RPMI7951 (cell line): ENCODE measurements around the gene PCP2. TPM values are rescaled to one million over a fixed set of nuclear protein-coding genes. Genes with fewer than 3 reads are reported as not detected.

Source experiments
- DNase-seq: peaks from one replicate; pipeline ENCODE4 v3.0.0-alpha.2; 2012; ENCODE audit warnings: low read depth
- total RNA-seq: library from RNA; depleted of rRNA; stranded (reverse); fragments of >200 nt; shearing (Covaris generic); gene quantifications from 2 replicates; pipeline ENCODE4 v1.2.3, GENCODE V29; 2014; rRNA removed

Gene PCP2
- not detected in 2 replicates for total RNA-seq

GRCh38 chr19:7633698-7634097, at the start of gene PCP2:
PCP2 (minus strand) TSS chr19:7633719; CDS start chr19:7633457, 262 bp downstream.
- no peak for DNase-seq

- DNase-seq, result no peak
Measured at GRCh38 chr19:7682175-7682855, 48.8 kb upstream of the PCP2 start.

- DNase-seq, result peak; percentile 49
Measured at GRCh38 chr19:7681340-7682174, 48.0 kb upstream of the PCP2 start.

GRCh38 chr19:7680606-7681339, 47.3 kb upstream of the PCP2 start, which contains the start of gene TRAPPC5:
TRAPPC5 (plus strand) TSS chr19:7680833; CDS start chr19:7682254, 1,421 bp downstream.
- DNase-seq, result peak; percentile 66

- DNase-seq, result no peak
Measured at GRCh38 chr19:7679771-7680605, 46.5 kb upstream of the PCP2 start.

- DNase-seq, result peak; percentile 18
Measured at GRCh38 chr19:7678971-7679751, 45.6 kb upstream of the PCP2 start.

GRCh38 chr19:7677669-7678311, 44.3 kb upstream of the PCP2 start:
- DNase-seq, result no peak

- no peak for DNase-seq
Measured at GRCh38 chr19:7676854-7677253, 43.3 kb upstream of the PCP2 start, which contains the start of gene MCEMP1. MCEMP1 (plus strand) TSS chr19:7677090; CDS start chr19:7677121, 31 bp downstream.

- no peak for DNase-seq
Measured at GRCh38 chr19:7676376-7676775, 42.9 kb upstream of the PCP2 start.

- DNase-seq, result peak; percentile 66
Measured at GRCh38 chr19:7674010-7675005, 40.8 kb upstream of the PCP2 start.

GRCh38 chr19:7672522-7672921, 39.0 kb upstream of the PCP2 start:
- no peak for DNase-seq

GRCh38 chr19:7670790-7671189, 37.3 kb upstream of the PCP2 start:
- no peak for DNase-seq

- DNase-seq, result no peak
Measured at GRCh38 chr19:7670150-7670783, 36.7 kb upstream of the PCP2 start.

- DNase-seq, result no peak
Measured at GRCh38 chr19:7669641-7670040, 36.1 kb upstream of the PCP2 start.

- no peak for DNase-seq
Measured at GRCh38 chr19:7668842-7669241, 35.3 kb upstream of the PCP2 start, which contains the start of gene RETN. RETN (plus strand) TSS chr19:7669049; CDS start chr19:7669327, 278 bp downstream.

- no peak for DNase-seq
Measured at GRCh38 chr19:7665076-7665475, 31.6 kb upstream of the PCP2 start.

GRCh38 chr19:7663706-7664105, 30.2 kb upstream of the PCP2 start:
- DNase-seq, result no peak

GRCh38 chr19:7662657-7663056, 29.1 kb upstream of the PCP2 start:
- DNase-seq, result no peak
